Adrenal gland (tissue), 5 donors: ENCODE data around the gene MYOM1.

ENCODE experiments used
- CTCF ChIP-seq, 6 experiments: fragments of 450-650 bp in 4 of 6; fragments of 200-600 bp in 2 of 6; sonication (generic) in 1 of 6; IDR thresholded peaks; 1 replicate in 5 of 6; 2 replicates in 1 of 6; pipeline versions ENCODE4 v1.5.1 to v1.8.0; 2016 to 2021; ENCODE audit warnings: antibody characterized with exemption in 6 of 6, mild to moderate bottlenecking in 2 of 6, moderate library complexity in 1 of 6
- POLR2A ChIP-seq, 2 donors: fragments of 450-650 bp; IDR thresholded peaks; one replicate each; pipeline ENCODE4 v1.6.1; 2017; ENCODE audit warnings: antibody characterized with exemption in 2 of 2, mild to moderate bottlenecking in 2 of 2, moderate library complexity in 1 of 2
- donor health status: DM: no; HTN: no; CAD: no.

GRCh38 chr18:3212657-3213056 is 7.1 kb downstream of the MYOM1 start:
- no peak for TF ChIP-seq CTCF (IDR thresholded peaks at IDR 0.05)
- TF ChIP-seq POLR2A (IDR thresholded peaks at IDR 0.05): no peak
